HepG2 (cell line): ENCODE data around the gene RHOBTB1. TPM values are rescaled to one million over a fixed set of nuclear protein-coding genes. Genes with fewer than 3 reads are reported as not detected.

ENCODE experiments used
- ATAC-seq: fragments of 200-7000 bp; cut with Tn5 transposase; 3 replicates; pipeline ENCODE4 v1.9.1; 2020; ENCODE audit warnings: mild to moderate bottlenecking, moderate library complexity
- BruUV-seq: library from RNA; stranded (reverse); fragments of 400-500 nt; replicated peaks from 2 replicates; lab custom pipeline; 2021; lab: Mats Ljungman, UMichigan
- CTCF ChIA-PET: fragments of 300-600 bp; formaldehyde crosslinking; extraction: SDS; loops from one replicate; lab custom pipeline; 2021; ENCODE audit warnings: low total read pairs, inconsistent platforms, low intra/inter-chr PET ratio; lab: Yijun Ruan, JAX
- POLR2A ChIA-PET: fragments of 350-600 bp; sonication (Branson Sonifier 250); formaldehyde crosslinking; loops from one replicate; lab custom pipeline; 2020; ENCODE audit warnings: antibody characterized with exemption, inconsistent platforms; lab: Yijun Ruan, JAX
- DNase-seq: peaks from one replicate; pipeline ENCODE4 v3.0.0-alpha.2; 2015; ENCODE audit warnings: low spot score
- FAIRE-seq: peaks from 3 replicates; lab custom pipeline; 2011; peaks lifted over from hg19 to GRCh38; lab: Jason Lieb, UNC
- H2AFZ ChIP-seq: one replicate; pipeline ENCODE4 v1.6.1; 2011; ENCODE audit warnings: low read length, inconsistent platforms
- H3K27ac ChIP-seq: fragments of 300-600 bp; 3 replicates; pipeline ENCODE4 v1.8.0; 2011; ENCODE audit warnings: mixed run types, mild to moderate bottlenecking, mixed read lengths, low read length, inconsistent platforms; ENCODE audit not compliant: insufficient read depth; ENCODE audit errors: extremely low read length
- H3K27me3 ChIP-seq, 2 experiments: fragments of 200-600 bp in 1 of 2; 2 replicates in 1 of 2; 3 replicates in 1 of 2; pipeline versions ENCODE4 v1.6.0 to v1.8.0; 2011; ENCODE audit warnings: low read length in 2 of 2, mild to moderate bottlenecking in 2 of 2, moderate library complexity in 2 of 2, inconsistent platforms in 1 of 2; ENCODE audit not compliant: insufficient read depth in 2 of 2, control insufficient read depth in 1 of 2
- H3K36me3 ChIP-seq, 2 experiments: fragments of 200-600 bp in 1 of 2; replicated peaks in 1 of 2; 2 replicates in 1 of 2; 3 replicates in 1 of 2; pipeline versions ENCODE4 v1.5.1 to v1.8.0; 2011; ENCODE audit warnings: low read length in 2 of 2, inconsistent platforms in 1 of 2; ENCODE audit not compliant: insufficient read depth in 2 of 2, control insufficient read depth in 1 of 2
- H3K4me1 ChIP-seq: 2 replicates; pipeline ENCODE4 v1.5.1; 2012; ENCODE audit warnings: low read length, inconsistent platforms; ENCODE audit not compliant: insufficient read depth
- H3K4me2 ChIP-seq: 2 replicates; pipeline ENCODE4 v1.6.0; 2011; ENCODE audit warnings: low read depth, low read length, inconsistent platforms
- H3K4me3 ChIP-seq, 3 experiments: fragments of 200-600 bp in 1 of 3; sonication (generic), shearing (Covaris generic) in 1 of 3; replicated peaks in 1 of 3; 2 replicates each; pipeline ENCODE4 v1.5.1; 2011 to 2016; ENCODE audit warnings: low read length in 3 of 3, inconsistent platforms in 2 of 3, low read depth in 2 of 3, mild to moderate bottlenecking in 2 of 3, control low read depth in 1 of 3, mixed read lengths in 1 of 3; ENCODE audit not compliant: insufficient read depth in 1 of 3
- H3K79me2 ChIP-seq: one replicate; pipeline ENCODE4 v1.6.1; 2011; ENCODE audit warnings: low read length, inconsistent platforms; ENCODE audit not compliant: insufficient read depth
- H3K9ac ChIP-seq: 2 replicates; pipeline ENCODE4 v1.6.0; 2011; ENCODE audit warnings: mild to moderate bottlenecking, low read depth, low read length, inconsistent platforms; ENCODE audit not compliant: insufficient read depth
- H3K9me3 ChIP-seq: 2 replicates; pipeline ENCODE4 v1.5.1; 2012; ENCODE audit warnings: mild to moderate bottlenecking, low read length
- H4K20me1 ChIP-seq: 2 replicates; pipeline ENCODE4 v1.6.0; 2011; ENCODE audit warnings: inconsistent platforms, mild to moderate bottlenecking, low read length, moderate library complexity; ENCODE audit not compliant: insufficient read depth
- CREM ChIP-seq, 2 experiments: sonication (generic) in 1 of 2; formaldehyde crosslinking in 1 of 2; IDR thresholded peaks; 2 replicates each; pipeline versions ENCODE4 v1.4.0 to v1.6.1; 2016 to 2020; ENCODE audit warnings: antibody characterized with exemption in 1 of 2, mild to moderate bottlenecking in 1 of 2, missing genetic modification reagents in 1 of 2
- IRF2 ChIP-seq: IDR thresholded peaks from 2 replicates; pipeline ENCODE4 v1.6.1; 2018; ENCODE audit warnings: missing genetic modification reagents, missing compliant biosample characterization
- MLXIP ChIP-seq: sonication (generic); formaldehyde crosslinking; IDR thresholded peaks from 2 replicates; pipeline ENCODE4 v1.9.0; 2021; ENCODE audit warnings: missing genetic modification reagents, borderline replicate concordance
- MTF2 ChIP-seq: sonication (generic); formaldehyde crosslinking; IDR thresholded peaks from 2 replicates; pipeline ENCODE4 v1.5.0; 2020; ENCODE audit warnings: missing genetic modification reagents, borderline replicate concordance
- SIX4 ChIP-seq: sonication (generic); formaldehyde crosslinking; IDR thresholded peaks from 2 replicates; pipeline ENCODE4 v1.4.0; 2020; ENCODE audit warnings: missing genetic modification reagents
- ZNF564 ChIP-seq: sonication (generic); formaldehyde crosslinking; IDR thresholded peaks from 2 replicates; pipeline ENCODE4 v1.8.1; 2023; ENCODE audit warnings: mild to moderate bottlenecking, missing genetic modification reagents
- ZNF629 ChIP-seq: sonication (generic); formaldehyde crosslinking; conservative IDR thresholded peaks from 2 replicates; pipeline ENCODE4 v1.5.0; 2020; ENCODE audit warnings: missing genetic modification reagents
- whole genome bisulfite sequencing: methylation state at CpG from one replicate; pipeline ENCODE4 v1.1.6; 2017; ENCODE audit warnings: low lambda C conversion rate; 5-methylcytosine and 5-hydroxymethylcytosine counted together
- in situ Hi-C: cut with HindIII; loops from 2 replicates; pipeline ENCODE4 v1.10.0; 2017; ENCODE audit warnings: low pct_unique_long_range_greater_than_20kb; ENCODE audit not compliant: extremely low pct_ligation_motif_present
- intact Hi-C: fragments of 100-400 bp; cut with micrococcal nuclease; formaldehyde crosslinking; loops from one replicate; pipeline ENCODE4 v1.10.0; 2022; ENCODE audit not compliant: unreplicated experiment
- polyA plus RNA-seq, 8 experiments: library from polyadenylated mRNA; depleted of rRNA in 3 of 8; stranded (reverse) in 7 of 8; unstranded in 1 of 8; fragments of >200 nt; fragmentation: Illumina TruSeq in 4 of 8; extraction: Trizol in 4 of 8; gene quantifications; 2 replicates each; pipeline versions ENCODE4 v1.2.1 to v1.2.3, GENCODE V29; 2011 to 2016; ENCODE audit warnings: low read depth in 4 of 8, missing spikeins in 1 of 8, mixed read lengths in 1 of 8; ENCODE audit not compliant: insufficient read depth in 1 of 8
- total RNA-seq, 5 experiments: library from RNA; depleted of rRNA; stranded (reverse); fragments of >200 nt; fragmentation: Illumina TruSeq; extraction: Trizol; gene quantifications; 2 replicates each; pipeline ENCODE4 v1.2.3, GENCODE V29; 2016; ENCODE audit warnings: low read depth in 1 of 5

RHOBTB1 gene
- total and polyA plus RNA-seq, 2 of the 13 experiments (the other 11 are each of a cell fraction or from before 2014, with no cell fraction given), result 18.8 to 59.5 TPM

GRCh38 chr10:60913657-60914056 lies 30.3 kb downstream of the RHOBTB1 start:
- Histone ChIP-seq H3K4me1 (peaks cover 8% of the 10 kb centered on the region), H3K27me3 (no peaks in the 10 kb centered on the region), H3K27ac (no peak overlapping the region), H3K9me3 (no peaks in the 10 kb centered on the region), H3K4me2 (no peak overlapping the region), H3K9ac (no peak overlapping the region), H3K79me2 (no peaks in the 10 kb centered on the region), H4K20me1 (no peaks in the 10 kb centered on the region), H2AFZ (no peak overlapping the region), H3K4me3 (no peak overlapping the region), H3K36me3 (peaks cover 14 to 26% of the 10 kb centered on the region in 2 experiments)
- ChIA-PET CTCF (no interaction called here), POLR2A (no interaction called here)
- TF ChIP-seq MLXIP (CRISPR knock-in tag) (no peak), SIX4 (CRISPR knock-in tag) (no peak), MTF2 (CRISPR knock-in tag) (no peak), ZNF564 (CRISPR knock-in tag) (no peak), IRF2 (CRISPR knock-in tag) (no peak), CREM (IDR thresholded peaks at IDR 0.05) (no peak), CREM (CRISPR knock-in tag; IDR thresholded peaks at IDR 0.05) (no peak), ZNF629 (CRISPR knock-in tag) (peak; percentile 88)
- 94% methylated on average over 3 of the region's 3 CpGs for WGBS
- DNase-seq, result no peak
- in situ Hi-C loops (no loop called here), intact Hi-C loops (no loop called here)
- no peak for FAIRE-seq
- BruUV-seq, result no TSS peak
- ATAC-seq, result no peak
